Thoracic aorta (tissue), 2 donors: Measurements from ENCODE around the gene MANSC4. TPM values are rescaled to one million over a fixed set of nuclear protein-coding genes. Genes with fewer than 3 reads are reported as not detected.

ENCODE experiments used
- ATAC-seq: fragments of 150-250 bp; one replicate; pipeline ENCODE4 v1.8.0; 2017; ENCODE audit warnings: low read depth; ENCODE audit not compliant: insufficient number of reproducible peaks, low FRiP score
- DNase-seq: peaks from one replicate; pipeline ENCODE4 v3.0.0-alpha.2; 2020; ENCODE audit warnings: low spot score
- H3K27ac ChIP-seq, 2 donors: fragments of 200-600 bp; sonication (generic); 1 replicate in 1 of 2; 2 replicates in 1 of 2; pipeline ENCODE4 v1.5.1; 2016; ENCODE audit warnings: mild to moderate bottlenecking in 2 of 2, moderate library complexity in 2 of 2
- H3K27me3 ChIP-seq: fragments of 200-600 bp; sonication (generic); replicated peaks from 2 replicates; pipeline ENCODE4 v1.6.0; 2016; ENCODE audit warnings: mild to moderate bottlenecking; ENCODE audit not compliant: insufficient read depth
- H3K36me3 ChIP-seq: fragments of 200-600 bp; sonication (generic); one replicate; pipeline ENCODE4 v1.5.1; 2016
- H3K4me1 ChIP-seq, 2 donors: fragments of 200-600 bp; sonication (generic); 1 replicate in 1 of 2; 2 replicates in 1 of 2; pipeline versions ENCODE4 v1.5.1 to v1.6.0; 2016; ENCODE audit warnings: low read depth in 2 of 2, mild to moderate bottlenecking in 1 of 2; ENCODE audit not compliant: control insufficient read depth in 1 of 2
- H3K4me3 ChIP-seq: fragments of 200-600 bp; sonication (generic); 2 replicates; pipeline ENCODE4 v1.5.1; 2016; ENCODE audit warnings: mild to moderate bottlenecking
- H3K9me3 ChIP-seq: fragments of 200-600 bp; sonication (generic); 2 replicates; pipeline ENCODE4 v1.5.1; 2016
- total RNA-seq, 2 donors: library from RNA; depleted of rRNA; stranded (reverse); fragments of >200 nt; gene quantifications; one replicate each; pipeline versions ENCODE4 v1.1.0 to v1.2.3, GENCODE V29; 2016
- TF ChIP-seq, protein P1 (sequence below): fragments of 200-600 bp; sonication (generic); IDR thresholded peaks from one replicate; pipeline ENCODE4 v1.5.1; 2019; ENCODE audit warnings: antibody characterized with exemption

The MANSC4 gene
- total RNA-seq, 2 donors from 2014 or later, result not detected

DNA sequence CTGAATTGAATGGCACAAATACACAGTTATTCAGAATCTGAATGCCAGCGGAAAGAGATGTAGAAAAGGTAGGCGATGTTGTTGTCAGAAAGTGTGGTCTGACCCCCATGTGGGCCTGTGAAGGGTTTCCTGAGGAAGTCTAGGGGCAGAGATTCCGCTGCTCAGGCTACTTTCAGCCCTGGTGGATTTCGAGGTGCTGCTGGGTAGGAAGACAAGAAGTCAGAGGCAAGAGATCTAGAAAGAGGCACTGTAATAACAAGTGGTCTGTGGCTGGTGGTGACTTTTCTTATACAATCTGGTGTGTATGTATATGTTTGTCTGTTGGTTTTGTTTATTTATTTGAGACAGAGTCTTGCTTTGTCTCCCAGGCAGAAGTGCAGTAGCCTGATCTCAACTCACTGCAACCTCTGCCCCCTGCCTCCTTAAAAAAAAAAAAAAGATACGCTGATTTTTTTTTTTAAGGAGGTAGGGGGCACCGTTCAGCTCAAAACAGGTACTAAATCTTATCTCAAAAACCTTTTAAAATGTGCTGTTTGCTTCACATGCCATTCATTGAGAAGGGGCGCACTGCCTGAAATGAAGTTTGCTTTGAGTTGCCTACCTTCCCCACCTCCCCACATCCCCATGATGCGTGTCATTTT is 27.1 kb upstream of the MANSC4 start:
- H3K9me3 ChIP-seq, result no peaks in the 10 kb centered on the region
- peak overlapping the region; percentile 58 to 91 for H3K27ac ChIP-seq
- H3K36me3 ChIP-seq, result no peaks in the 10 kb centered on the region
- DNase-seq (no peak), ATAC-seq (no peak)
- peaks cover 31 to 77% of the 10 kb centered on the region in 2 donors for H3K4me1 ChIP-seq
- H3K4me3 ChIP-seq, result no peak overlapping the region
- TF ChIP-seq, protein P1, sequence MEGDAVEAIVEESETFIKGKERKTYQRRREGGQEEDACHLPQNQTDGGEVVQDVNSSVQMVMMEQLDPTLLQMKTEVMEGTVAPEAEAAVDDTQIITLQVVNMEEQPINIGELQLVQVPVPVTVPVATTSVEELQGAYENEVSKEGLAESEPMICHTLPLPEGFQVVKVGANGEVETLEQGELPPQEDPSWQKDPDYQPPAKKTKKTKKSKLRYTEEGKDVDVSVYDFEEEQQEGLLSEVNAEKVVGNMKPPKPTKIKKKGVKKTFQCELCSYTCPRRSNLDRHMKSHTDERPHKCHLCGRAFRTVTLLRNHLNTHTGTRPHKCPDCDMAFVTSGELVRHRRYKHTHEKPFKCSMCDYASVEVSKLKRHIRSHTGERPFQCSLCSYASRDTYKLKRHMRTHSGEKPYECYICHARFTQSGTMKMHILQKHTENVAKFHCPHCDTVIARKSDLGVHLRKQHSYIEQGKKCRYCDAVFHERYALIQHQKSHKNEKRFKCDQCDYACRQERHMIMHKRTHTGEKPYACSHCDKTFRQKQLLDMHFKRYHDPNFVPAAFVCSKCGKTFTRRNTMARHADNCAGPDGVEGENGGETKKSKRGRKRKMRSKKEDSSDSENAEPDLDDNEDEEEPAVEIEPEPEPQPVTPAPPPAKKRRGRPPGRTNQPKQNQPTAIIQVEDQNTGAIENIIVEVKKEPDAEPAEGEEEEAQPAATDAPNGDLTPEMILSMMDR, result no peak
- H3K27me3 ChIP-seq, result no peaks in the 10 kb centered on the region

- TF ChIP-seq, protein P1, result no peak
- no peak for ATAC-seq
- Histone ChIP-seq H3K27me3 (no peaks in the 10 kb centered on the region), H3K4me1 (peaks cover 31 to 74% of the 10 kb centered on the region in 2 donors), H3K4me3 (no peak overlapping the region), H3K36me3 (peaks cover 2% of the 10 kb centered on the region), H3K9me3 (no peaks in the 10 kb centered on the region), H3K27ac (peak overlapping the region; percentile 58 to 91)
- DNase-seq, result no peak
These were observed 26.2 kb upstream of the MANSC4 start for GRCh38 chr12:27806259-27806658.

DNA sequence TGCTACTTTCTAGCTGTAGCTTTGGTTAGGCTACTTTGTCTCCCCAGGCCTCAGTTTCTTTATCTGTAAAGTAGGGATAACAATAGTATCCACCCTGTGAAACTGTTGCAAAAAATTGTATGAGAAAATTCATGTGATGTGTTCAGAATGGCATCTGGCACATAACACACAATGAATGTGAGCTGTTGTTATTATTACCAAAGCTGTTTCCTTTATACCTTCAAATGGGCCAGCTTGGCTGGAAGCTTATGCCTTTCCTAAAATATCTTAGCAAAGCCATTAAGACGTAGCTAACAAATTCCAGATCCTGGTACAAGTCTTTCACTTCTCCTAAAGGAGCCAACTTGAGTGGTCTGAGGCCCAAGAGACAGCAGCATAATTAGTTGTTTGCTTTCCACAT is 25.2 kb upstream of the MANSC4 start:
- TF ChIP-seq, protein P1, result no peak
- Histone ChIP-seq H3K36me3 (peaks cover 10% of the 10 kb centered on the region), H3K4me3 (no peak overlapping the region), H3K27ac (peak overlapping the region; percentile 67 to 91), H3K9me3 (no peaks in the 10 kb centered on the region), H3K4me1 (peaks cover 31 to 64% of the 10 kb centered on the region in 2 donors), H3K27me3 (no peaks in the 10 kb centered on the region)
- peak; percentile 51 for ATAC-seq
- DNase-seq, result no peak

- no peaks in the 10 kb centered on the region for H3K9me3 ChIP-seq
- DNase-seq, result no peak
- peaks cover 24% of the 10 kb centered on the region for H3K36me3 ChIP-seq
- H3K4me3 ChIP-seq, result no peak overlapping the region
- peak overlapping the region; percentile 35 to 91 for H3K27ac ChIP-seq
- peaks cover 21 to 44% of the 10 kb centered on the region in 2 donors for H3K4me1 ChIP-seq
- TF ChIP-seq, protein P1, result no peak
- no peaks in the 10 kb centered on the region for H3K27me3 ChIP-seq
- ATAC-seq, result no peak
These were observed 22.9 kb upstream of the MANSC4 start for GRCh38 chr12:27802936-27803335.

DNA sequence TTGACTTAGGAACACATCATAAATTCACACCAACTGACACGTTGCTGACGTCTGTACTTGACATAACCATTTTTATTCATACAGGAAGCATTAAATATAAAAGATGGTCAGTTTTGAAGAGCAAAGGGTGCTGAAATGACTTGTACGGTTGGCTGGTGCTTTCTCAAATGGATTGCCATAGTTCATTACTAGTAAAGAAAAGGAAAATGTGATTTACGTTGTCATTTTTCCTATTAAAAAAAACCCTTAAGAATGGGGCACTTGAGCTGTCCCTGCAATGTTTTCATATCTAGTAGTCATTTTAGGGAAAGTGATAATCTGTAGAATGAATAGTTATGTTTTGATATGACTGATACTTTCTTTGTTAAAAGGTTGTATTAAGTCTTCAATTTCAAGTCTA is 22.5 kb upstream of the MANSC4 start:
- TF ChIP-seq, protein P1, result no peak
- Histone ChIP-seq H3K27ac (peak overlapping the region; percentile 35 to 91), H3K4me1 (peaks cover 21 to 44% of the 10 kb centered on the region in 2 donors), H3K9me3 (no peaks in the 10 kb centered on the region), H3K36me3 (peaks cover 28% of the 10 kb centered on the region), H3K4me3 (no peak overlapping the region), H3K27me3 (no peaks in the 10 kb centered on the region)
- DNase-seq (no peak), ATAC-seq (no peak)
